GM15510 (cell line): ENCODE measurements around the gene S1PR3.

Experiments
- POLR2A ChIP-seq: IDR thresholded peaks from 3 replicates; pipeline ENCODE4 v1.6.1; 2011; ENCODE audit warnings: borderline replicate concordance; ENCODE audit not compliant: insufficient read length; ENCODE audit errors: extremely low read depth

The S1PR3 gene

GRCh38 chr9:89051421-89052025, 60.3 kb downstream of the S1PR3 start:
- no peak for TF ChIP-seq POLR2A

GRCh38 chr9:89052470-89053097, 61.3 kb downstream of the S1PR3 start:
- TF ChIP-seq POLR2A: no peak

GRCh38 chr9:89053301-89053700, 62.0 kb downstream of the S1PR3 start:
- TF ChIP-seq POLR2A: no peak
